Adipose tissue (tissue), 3 donors: ENCODE results near the gene PLB1. TPM values are rescaled to one million over a fixed set of nuclear protein-coding genes. Genes with fewer than 3 reads are reported as not detected.

Experiments used
- polyA plus RNA-seq, 3 donors: library from polyadenylated mRNA; stranded (reverse); fragments of 200-250 nt; gene quantifications; one replicate each; pipeline ENCODE4 v1.2.3, GENCODE V29; 2013
- donor health status: healthy with polysubstance abuse.
- donor health status: Bipolar disorder and iron deficiency.
- donor health status: healthy.

PLB1 gene
- polyA plus RNA-seq, 3 donors, result 0.61 to 16.9 (median 3.6) TPM

Other genes starting within 250 kb of the PLB1 start
- gene FOSL2, start 103.2 kb upstream of the PLB1 start, polyA plus RNA-seq, result 100 to 1,000 TPM in 2 of 3 donors, 10 to 100 TPM in 1; 19.3 to 174 (median 113) TPM